Smooth muscle cell (in vitro differentiated cells): ENCODE measurements around the gene BRD3. TPM values are rescaled to one million over a fixed set of nuclear protein-coding genes. Genes with fewer than 3 reads are reported as not detected.
A peak's percentile ranks its signal among the peaks of the same experiment; 100 is the strongest.

Source experiments
- DNase-seq: peaks from one replicate; lab custom pipeline; 2025; ENCODE audit not compliant: unreplicated experiment; lab: John Stamatoyannopoulos, UW
- H2AFZ ChIP-seq: fragments of 200-600 bp; sonication (generic); 2 replicates; pipeline ENCODE4 v1.6.0; 2016; ENCODE audit warnings: antibody characterized with exemption, low read depth, mild to moderate bottlenecking
- H3F3A ChIP-seq: fragments of 200-600 bp; sonication (generic); 2 replicates; pipeline ENCODE4 v1.6.0; 2017; ENCODE audit warnings: antibody characterized with exemption, low read depth
- H3K27ac ChIP-seq: fragments of 200-600 bp; sonication (generic); 2 replicates; pipeline ENCODE4 v1.5.1; 2016; ENCODE audit warnings: low read depth, mild to moderate bottlenecking
- H3K27me3 ChIP-seq: fragments of 200-600 bp; sonication (generic); 2 replicates; pipeline ENCODE4 v1.6.1; 2016; ENCODE audit warnings: low read depth, mild to moderate bottlenecking
- H3K36me3 ChIP-seq: fragments of 200-600 bp; sonication (generic); 2 replicates; pipeline ENCODE4 v1.5.1; 2016; ENCODE audit warnings: low read depth
- H3K4me1 ChIP-seq: fragments of 200-600 bp; sonication (generic); 2 replicates; pipeline ENCODE4 v1.5.1; 2016; ENCODE audit warnings: low read depth
- H3K4me2 ChIP-seq: fragments of 200-600 bp; sonication (generic); 2 replicates; pipeline ENCODE4 v1.6.0; 2016; ENCODE audit warnings: mild to moderate bottlenecking
- H3K4me3 ChIP-seq: fragments of 200-600 bp; sonication (generic); 2 replicates; pipeline ENCODE4 v1.5.1; 2016; ENCODE audit warnings: mild to moderate bottlenecking
- H3K79me2 ChIP-seq: fragments of 200-600 bp; sonication (generic); 2 replicates; pipeline ENCODE4 v1.6.0; 2016; ENCODE audit warnings: low read depth, mild to moderate bottlenecking
- H3K9ac ChIP-seq: fragments of 200-600 bp; sonication (generic); 2 replicates; pipeline ENCODE4 v1.6.0; 2016; ENCODE audit warnings: low read depth
- H3K9me3 ChIP-seq: fragments of 200-600 bp; sonication (generic); replicated peaks from 2 replicates; pipeline ENCODE4 v1.5.1; 2016; ENCODE audit warnings: low read depth
- H4K20me1 ChIP-seq: fragments of 200-600 bp; sonication (generic); 2 replicates; pipeline ENCODE4 v1.6.0; 2016; ENCODE audit warnings: low read depth
- CTCF ChIP-seq: fragments of 200-600 bp; sonication (generic); IDR thresholded peaks from 2 replicates; pipeline ENCODE4 v1.5.1; 2017; ENCODE audit warnings: borderline replicate concordance, mild to moderate bottlenecking, antibody characterized with exemption; ENCODE audit not compliant: insufficient read depth, poor library complexity, severe bottlenecking
- WGBS: methylation state at CpG from one replicate; pipeline ENCODE4 v1.1.7; 2016; ENCODE audit warnings: low lambda C conversion rate; 5-methylcytosine and 5-hydroxymethylcytosine counted together
- polyA plus RNA-seq: library from polyadenylated mRNA; unstranded; fragments of >200 nt; fragmentation: Nextera tagmentation; extraction: Ambion mirVana; gene quantifications from 2 replicates; pipeline ENCODE4 v1.2.1, GENCODE V29; 2016
- total RNA-seq: library from RNA; depleted of rRNA; stranded (reverse); fragments of >200 nt; gene quantifications from 2 replicates; pipeline ENCODE4 v1.2.3, GENCODE V29; 2014

Gene BRD3
- total and polyA plus RNA-seq, 2 experiments from 2014 or later: 9.2 to 34.1 TPM

GRCh38 chr9:134011401-134011800, 56.4 kb downstream of the BRD3 start:
- H3K9ac ChIP-seq: no peak overlapping the region
- H3K27ac ChIP-seq: no peak overlapping the region
- H4K20me1 ChIP-seq: no peaks in the 10 kb centered on the region
- DNase-seq: no peak
- no peaks in the 10 kb centered on the region for H3K9me3 ChIP-seq
- TF ChIP-seq CTCF: no peak
- H3K4me1 ChIP-seq: no peaks in the 10 kb centered on the region
- H3K27me3 ChIP-seq: no peaks in the 10 kb centered on the region
- H3K4me2 ChIP-seq: no peak overlapping the region
- WGBS: 92% methylated on average over 6 of the region's 6 CpGs
- H3K4me3 ChIP-seq: no peak overlapping the region
- H3F3A ChIP-seq: no peaks in the 10 kb centered on the region
- no peak overlapping the region for H2AFZ ChIP-seq
- H3K79me2 ChIP-seq: no peaks in the 10 kb centered on the region
- H3K36me3 ChIP-seq: no peaks in the 10 kb centered on the region

DNA sequence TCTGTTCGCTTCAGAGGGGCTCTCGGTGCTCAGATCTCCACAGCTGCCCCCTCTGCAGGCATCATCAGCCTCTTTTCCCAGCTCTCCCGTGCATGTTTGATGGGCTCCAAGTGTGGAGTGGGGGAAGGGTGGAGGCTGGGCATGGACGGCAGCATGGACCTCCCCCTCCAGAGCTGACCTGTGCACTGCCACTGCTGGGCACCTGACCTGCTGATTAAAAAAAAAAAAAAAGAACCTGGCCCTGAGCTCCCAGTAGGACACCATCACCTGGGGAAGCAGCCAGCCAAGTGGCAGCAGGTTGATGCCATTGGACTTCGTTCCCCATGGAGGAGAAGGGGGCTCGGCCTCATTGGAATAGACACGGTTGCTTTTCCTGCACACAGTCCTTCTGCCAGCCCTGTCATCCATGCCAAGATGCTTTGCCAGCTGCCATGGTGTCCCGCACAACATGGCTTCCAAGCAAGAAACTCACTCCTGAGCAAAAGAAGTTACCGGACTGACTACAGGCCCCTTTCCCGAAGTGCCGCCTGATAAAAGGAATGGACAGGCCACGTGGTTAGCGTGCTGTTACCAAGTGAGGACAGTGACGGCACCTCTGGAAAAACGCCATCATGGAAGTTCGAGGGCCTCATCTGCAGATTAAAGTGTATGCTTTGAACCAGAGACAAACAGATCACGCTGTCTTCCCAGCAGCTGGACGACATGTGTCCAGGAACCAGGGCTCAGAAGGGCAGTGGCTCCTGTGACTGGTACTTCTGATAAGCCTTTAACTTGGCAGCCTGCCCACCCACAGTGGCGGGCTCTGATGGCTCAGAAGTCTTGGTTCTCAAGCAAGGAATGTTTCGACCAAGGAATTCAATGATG, 57.3 kb downstream of the BRD3 start:
- H3K79me2 ChIP-seq: no peaks in the 10 kb centered on the region
- no peaks in the 10 kb centered on the region for H3K4me1 ChIP-seq
- no peaks in the 10 kb centered on the region for H3F3A ChIP-seq
- no peaks in the 10 kb centered on the region for H3K36me3 ChIP-seq
- WGBS: 83% methylated on average over 20 of the region's 20 CpGs
- no peak for DNase-seq
- H4K20me1 ChIP-seq: no peaks in the 10 kb centered on the region
- H3K4me3 ChIP-seq: no peak overlapping the region
- no peak for TF ChIP-seq CTCF
- H3K27me3 ChIP-seq: no peaks in the 10 kb centered on the region
- H3K9me3 ChIP-seq: no peaks in the 10 kb centered on the region
- no peak overlapping the region for H3K27ac ChIP-seq
- no peak overlapping the region for H2AFZ ChIP-seq
- no peak overlapping the region for H3K9ac ChIP-seq
- no peak overlapping the region for H3K4me2 ChIP-seq

GRCh38 chr9:134007571-134007970, 60.3 kb downstream of the BRD3 start:
- TF ChIP-seq CTCF: no peak
- Histone ChIP-seq H3K36me3 (no peaks in the 10 kb centered on the region), H3K4me1 (no peaks in the 10 kb centered on the region), H3K27me3 (no peaks in the 10 kb centered on the region), H3K9me3 (no peaks in the 10 kb centered on the region), H3K4me3 (no peak overlapping the region), H3F3A (no peaks in the 10 kb centered on the region), H2AFZ (no peak overlapping the region), H4K20me1 (no peaks in the 10 kb centered on the region), H3K4me2 (no peak overlapping the region), H3K9ac (no peak overlapping the region), H3K79me2 (no peaks in the 10 kb centered on the region), H3K27ac (no peak overlapping the region)
- DNase-seq: no peak
- WGBS: 94% methylated on average over 9 of the region's 9 CpGs

- Histone ChIP-seq H3K9ac (no peak overlapping the region), H3K4me2 (peak overlapping the region; percentile 9), H3K36me3 (no peaks in the 10 kb centered on the region), H3K9me3 (no peaks in the 10 kb centered on the region), H3F3A (no peaks in the 10 kb centered on the region), H3K4me1 (no peaks in the 10 kb centered on the region), H3K27me3 (no peaks in the 10 kb centered on the region), H2AFZ (no peak overlapping the region), H4K20me1 (no peaks in the 10 kb centered on the region), H3K4me3 (no peak overlapping the region), H3K79me2 (no peaks in the 10 kb centered on the region), H3K27ac (no peak overlapping the region)
- no peak for DNase-seq
- TF ChIP-seq CTCF: no peak
- 55% methylated on average over 6 of the region's 6 CpGs for WGBS
Observed at GRCh38 chr9:134007150-134007549, 60.7 kb downstream of the BRD3 start.
